ENCODE data around the gene NRTN.

Gene NRTN

GRCh38 chr19:5863030-5863665 lies 58.3 kb downstream of the NRTN start:
- Histone ChIP-seq H3K27ac (ENCODE audit: low read length) (no peak overlapping the region), H4K20me1 (ENCODE audit: insufficient read depth, low read length) (no peaks in the 10 kb centered on the region), H3K79me2 (ENCODE audit: low read length) (no peaks in the 10 kb centered on the region), H3K4me2 (ENCODE audit: low read length) (no peak overlapping the region), H3K36me3 (replicated peaks; ENCODE audit: low read depth, low read length) (no peaks in the 10 kb centered on the region), H3K4me3 (ENCODE audit: low read length) (no peak overlapping the region), H3K9me3 (ENCODE audit: insufficient read depth, low read length) (no peaks in the 10 kb centered on the region), H2AFZ (ENCODE audit: low read depth, low read length) (no peak overlapping the region), H3K9ac (ENCODE audit: low read length) (no peak overlapping the region), H3K27me3 (ENCODE audit: low read depth, low read length) (no peaks in the 10 kb centered on the region; the same call in 1 of the 2 replicates), H3K4me1 (ENCODE audit: low read length) (no peaks in the 10 kb centered on the region)
- TF ChIP-seq EZH2phosphoT487 (IDR thresholded peaks at IDR 0.05; ENCODE audit: low read depth) (no peak), CTCF (IDR thresholded peaks at IDR 0.05; ENCODE audit: low read depth, low read length) (no peak)

- no peak overlapping the region for H3K4me2 ChIP-seq (ENCODE audit: low read length)
- no peaks in the 10 kb centered on the region for H3K4me1 ChIP-seq (ENCODE audit: low read length)
- no peak overlapping the region for H2AFZ ChIP-seq (ENCODE audit: low read depth, low read length)
- no peaks in the 10 kb centered on the region for H3K36me3 ChIP-seq (replicated peaks; ENCODE audit: low read depth, low read length)
- no peaks in the 10 kb centered on the region for H4K20me1 ChIP-seq (ENCODE audit: insufficient read depth, low read length)
- H3K4me3 ChIP-seq (ENCODE audit: low read length) = no peak overlapping the region
- TF ChIP-seq CTCF (IDR thresholded peaks at IDR 0.05; ENCODE audit: low read depth, low read length) (no peak), EZH2phosphoT487 (IDR thresholded peaks at IDR 0.05; ENCODE audit: low read depth) (no peak)
- no peaks in the 10 kb centered on the region for H3K9me3 ChIP-seq (ENCODE audit: insufficient read depth, low read length)
- H3K79me2 ChIP-seq (ENCODE audit: low read length) = no peaks in the 10 kb centered on the region
- H3K9ac ChIP-seq (ENCODE audit: low read length) = no peak overlapping the region
- H3K27me3 ChIP-seq (ENCODE audit: low read depth, low read length) = no peaks in the 10 kb centered on the region; the same call in 1 of the 2 replicates
- H3K27ac ChIP-seq (ENCODE audit: low read length) = no peak overlapping the region
These were observed 59.3 kb downstream of the NRTN start for GRCh38 chr19:5864013-5864720.

GRCh38 chr19:5864725-5865486 lies 60.0 kb downstream of the NRTN start:
- H3K27ac ChIP-seq (ENCODE audit: low read length) = no peak overlapping the region
- no peak overlapping the region for H3K4me2 ChIP-seq (ENCODE audit: low read length)

More at GRCh38 chr19:5864725-5865486, 60.0 kb downstream of the NRTN start:
- Histone ChIP-seq H4K20me1 (ENCODE audit: insufficient read depth, low read length) (no peaks in the 10 kb centered on the region), H3K36me3 (replicated peaks; ENCODE audit: low read depth, low read length) (no peaks in the 10 kb centered on the region), H3K9me3 (ENCODE audit: insufficient read depth, low read length) (no peaks in the 10 kb centered on the region), H2AFZ (ENCODE audit: low read depth, low read length) (no peak overlapping the region), H3K27me3 (ENCODE audit: low read depth, low read length) (no peaks in the 10 kb centered on the region; the same call in 1 of the 2 replicates), H3K4me3 (ENCODE audit: low read length) (no peak overlapping the region), H3K4me1 (ENCODE audit: low read length) (no peaks in the 10 kb centered on the region), H3K9ac (ENCODE audit: low read length) (no peak overlapping the region), H3K79me2 (ENCODE audit: low read length) (no peaks in the 10 kb centered on the region)
- no peak for TF ChIP-seq EZH2phosphoT487 (IDR thresholded peaks at IDR 0.05; ENCODE audit: low read depth)
- TF ChIP-seq CTCF (IDR thresholded peaks at IDR 0.05; ENCODE audit: low read depth, low read length) = no peak

Measured in OCI-LY3 (cell line).